HL-60 (cell line): Measurements from ENCODE around the gene COG4.

Experiments used
- DNase-seq, 2 experiments: peaks; one replicate each; pipeline ENCODE4 v3.0.0-alpha.2; 2010 to 2020; ENCODE audit warnings: low read depth in 1 of 2, low spot score in 1 of 2
- H3K27ac ChIP-seq: fragments of 250-450 bp; sonication (Bioruptor Pico); replicated peaks from 2 replicates; pipeline ENCODE4 v1.5.1; 2020; ENCODE audit warnings: mild to moderate bottlenecking, moderate library complexity
- H3K27me3 ChIP-seq: fragments of 250-450 bp; sonication (Bioruptor Pico); 2 replicates; pipeline ENCODE4 v1.5.1; 2021; ENCODE audit warnings: mild to moderate bottlenecking, moderate library complexity; ENCODE audit not compliant: insufficient read depth, poor library complexity, severe bottlenecking
- H3K4me3 ChIP-seq: replicated peaks from 2 replicates; pipeline ENCODE4 v1.5.1; 2011; ENCODE audit warnings: mild to moderate bottlenecking, control low read depth, low read length; ENCODE audit not compliant: insufficient read depth
- GABPA ChIP-seq: IDR thresholded peaks from 2 replicates; pipeline ENCODE4 v1.6.1; 2012; ENCODE audit warnings: low read depth
- POLR2AphosphoS5 ChIP-seq: IDR thresholded peaks from 2 replicates; pipeline ENCODE4 v1.6.1; 2012; ENCODE audit warnings: low read depth
- SPI1 ChIP-seq: IDR thresholded peaks from 2 replicates; pipeline ENCODE4 v1.6.1; 2012; ENCODE audit warnings: low read depth, mild to moderate bottlenecking, borderline replicate concordance
- TF ChIP-seq, protein P1 (sequence below): IDR thresholded peaks from 2 replicates; pipeline ENCODE4 v1.6.1; 2012; ENCODE audit warnings: low read depth; ENCODE audit not compliant: insufficient replicate concordance
- TF ChIP-seq, protein P2 (sequence below): IDR thresholded peaks from one replicate; pipeline ENCODE4 v1.5.1; 2011; ENCODE audit warnings: low read length, control low read depth, inconsistent platforms; ENCODE audit not compliant: insufficient read depth

The COG4 gene

DNA sequence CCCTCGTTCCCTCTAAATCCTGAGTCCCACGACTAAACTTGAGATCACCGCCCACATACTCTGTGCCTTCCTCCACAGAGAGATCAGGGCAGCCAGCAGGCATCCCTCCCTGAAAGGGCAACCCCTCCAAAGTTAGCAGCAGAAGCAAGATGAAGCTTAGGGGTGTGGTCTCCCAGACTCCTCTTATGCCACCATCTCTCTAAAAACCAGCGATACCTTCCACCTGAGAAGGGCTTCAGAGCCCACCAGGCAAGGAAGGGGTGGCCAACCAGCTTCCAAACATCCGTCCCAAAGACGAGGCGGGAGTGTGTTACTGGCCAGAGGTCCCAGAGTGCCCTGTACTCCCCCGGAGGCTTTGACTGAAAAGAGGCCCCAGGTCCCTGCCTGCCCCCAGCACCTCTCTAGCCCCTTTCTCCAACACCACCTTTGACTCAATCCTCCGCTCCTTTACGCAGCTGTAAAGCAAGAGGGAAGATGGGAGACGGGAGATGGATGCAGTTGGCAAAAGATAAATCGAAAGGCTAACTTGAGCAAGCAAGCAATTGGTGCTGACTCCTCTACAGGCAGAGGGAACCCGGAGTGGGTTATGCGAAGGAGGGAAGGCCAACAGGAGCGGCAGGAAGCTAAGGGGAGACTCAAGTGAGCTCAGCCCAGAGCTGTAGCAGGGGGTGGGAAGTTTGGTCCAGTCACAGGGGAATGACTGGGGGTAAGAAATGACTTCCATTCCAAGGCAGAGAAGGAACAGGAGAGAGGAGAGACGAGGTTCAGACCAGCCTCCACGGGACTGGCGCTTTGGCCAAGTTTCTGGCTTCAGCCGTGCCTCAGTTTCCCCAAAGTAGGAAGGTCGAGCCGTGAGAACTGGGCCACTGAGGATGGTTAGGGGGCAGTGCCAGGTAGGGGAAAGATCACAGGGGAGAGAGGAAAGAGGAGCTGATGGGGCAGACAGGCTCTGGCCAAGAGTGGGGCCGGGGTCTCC, 85.5 kb downstream of the COG4 start:
- TF ChIP-seq, protein P1, sequence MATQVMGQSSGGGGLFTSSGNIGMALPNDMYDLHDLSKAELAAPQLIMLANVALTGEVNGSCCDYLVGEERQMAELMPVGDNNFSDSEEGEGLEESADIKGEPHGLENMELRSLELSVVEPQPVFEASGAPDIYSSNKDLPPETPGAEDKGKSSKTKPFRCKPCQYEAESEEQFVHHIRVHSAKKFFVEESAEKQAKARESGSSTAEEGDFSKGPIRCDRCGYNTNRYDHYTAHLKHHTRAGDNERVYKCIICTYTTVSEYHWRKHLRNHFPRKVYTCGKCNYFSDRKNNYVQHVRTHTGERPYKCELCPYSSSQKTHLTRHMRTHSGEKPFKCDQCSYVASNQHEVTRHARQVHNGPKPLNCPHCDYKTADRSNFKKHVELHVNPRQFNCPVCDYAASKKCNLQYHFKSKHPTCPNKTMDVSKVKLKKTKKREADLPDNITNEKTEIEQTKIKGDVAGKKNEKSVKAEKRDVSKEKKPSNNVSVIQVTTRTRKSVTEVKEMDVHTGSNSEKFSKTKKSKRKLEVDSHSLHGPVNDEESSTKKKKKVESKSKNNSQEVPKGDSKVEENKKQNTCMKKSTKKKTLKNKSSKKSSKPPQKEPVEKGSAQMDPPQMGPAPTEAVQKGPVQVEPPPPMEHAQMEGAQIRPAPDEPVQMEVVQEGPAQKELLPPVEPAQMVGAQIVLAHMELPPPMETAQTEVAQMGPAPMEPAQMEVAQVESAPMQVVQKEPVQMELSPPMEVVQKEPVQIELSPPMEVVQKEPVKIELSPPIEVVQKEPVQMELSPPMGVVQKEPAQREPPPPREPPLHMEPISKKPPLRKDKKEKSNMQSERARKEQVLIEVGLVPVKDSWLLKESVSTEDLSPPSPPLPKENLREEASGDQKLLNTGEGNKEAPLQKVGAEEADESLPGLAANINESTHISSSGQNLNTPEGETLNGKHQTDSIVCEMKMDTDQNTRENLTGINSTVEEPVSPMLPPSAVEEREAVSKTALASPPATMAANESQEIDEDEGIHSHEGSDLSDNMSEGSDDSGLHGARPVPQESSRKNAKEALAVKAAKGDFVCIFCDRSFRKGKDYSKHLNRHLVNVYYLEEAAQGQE, result no peak
- TF ChIP-seq, protein P2, sequence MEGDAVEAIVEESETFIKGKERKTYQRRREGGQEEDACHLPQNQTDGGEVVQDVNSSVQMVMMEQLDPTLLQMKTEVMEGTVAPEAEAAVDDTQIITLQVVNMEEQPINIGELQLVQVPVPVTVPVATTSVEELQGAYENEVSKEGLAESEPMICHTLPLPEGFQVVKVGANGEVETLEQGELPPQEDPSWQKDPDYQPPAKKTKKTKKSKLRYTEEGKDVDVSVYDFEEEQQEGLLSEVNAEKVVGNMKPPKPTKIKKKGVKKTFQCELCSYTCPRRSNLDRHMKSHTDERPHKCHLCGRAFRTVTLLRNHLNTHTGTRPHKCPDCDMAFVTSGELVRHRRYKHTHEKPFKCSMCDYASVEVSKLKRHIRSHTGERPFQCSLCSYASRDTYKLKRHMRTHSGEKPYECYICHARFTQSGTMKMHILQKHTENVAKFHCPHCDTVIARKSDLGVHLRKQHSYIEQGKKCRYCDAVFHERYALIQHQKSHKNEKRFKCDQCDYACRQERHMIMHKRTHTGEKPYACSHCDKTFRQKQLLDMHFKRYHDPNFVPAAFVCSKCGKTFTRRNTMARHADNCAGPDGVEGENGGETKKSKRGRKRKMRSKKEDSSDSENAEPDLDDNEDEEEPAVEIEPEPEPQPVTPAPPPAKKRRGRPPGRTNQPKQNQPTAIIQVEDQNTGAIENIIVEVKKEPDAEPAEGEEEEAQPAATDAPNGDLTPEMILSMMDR, result no peak
- TF ChIP-seq POLR2AphosphoS5 (no peak), GABPA (no peak), SPI1 (no peak)
- H3K27ac ChIP-seq, result peak overlapping the region; percentile 18; the same call in 1 of the 2 replicates
- H3K27me3 ChIP-seq, result no peaks in the 10 kb centered on the region
- H3K4me3 ChIP-seq, result peak overlapping the region; percentile 75
- DNase-seq, result no peak

DNA sequence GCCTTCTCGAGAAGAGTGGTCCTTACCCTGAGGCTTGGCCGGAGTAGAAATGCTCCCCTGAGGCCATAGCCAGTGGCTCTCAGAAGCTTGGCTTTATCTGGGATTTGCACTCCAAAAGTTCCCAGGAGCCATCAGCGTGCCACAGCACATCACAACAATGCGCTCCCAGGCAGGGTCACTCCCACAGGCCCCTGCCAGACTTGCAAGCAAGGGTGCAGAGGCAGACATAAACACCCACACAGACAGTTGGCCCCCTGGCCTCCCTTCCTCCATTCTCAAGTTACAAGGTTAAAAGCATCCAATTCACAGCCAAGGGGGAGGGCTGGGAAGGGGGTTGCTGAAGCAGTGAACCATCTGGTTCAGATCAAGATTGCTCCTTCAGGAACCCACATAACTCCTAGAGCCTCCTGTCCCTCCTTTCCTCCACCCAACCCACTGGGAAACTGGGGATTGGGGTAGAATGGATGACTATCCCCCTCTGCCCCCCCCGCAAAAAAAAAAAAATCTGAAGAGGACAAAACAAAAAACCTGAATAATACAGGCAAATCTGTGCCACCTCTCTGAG, 86.3 kb downstream of the COG4 start:
- peak overlapping the region; percentile 75; the same call in 1 of the 2 replicates for H3K4me3 ChIP-seq

More for the DNA sequence above, 86.3 kb downstream of the COG4 start:
- no peak for DNase-seq
- TF ChIP-seq, protein P1, result no peak
- TF ChIP-seq SPI1 (no peak), POLR2AphosphoS5 (no peak), GABPA (no peak)
- TF ChIP-seq, protein P2, result no peak
- H3K27me3 ChIP-seq, result no peaks in the 10 kb centered on the region
- no peak overlapping the region for H3K27ac ChIP-seq
